GM12878 (cell line): Measurements from ENCODE around the gene PCED1B.
"Not testable (repeated sequence)": the region's sequence is repeated elsewhere in the genome, so short reads cannot be mapped to it uniquely, and the experiment has no call there.

Source experiments
- CHD2 ChIP-seq: IDR thresholded peaks from 2 replicates; pipeline ENCODE4 v1.6.1; 2011; ENCODE audit warnings: low read depth, low read length, improper control_type of control experiment, borderline replicate concordance
- CREB1 ChIP-seq: IDR thresholded peaks from 2 replicates; pipeline ENCODE4 v1.6.1; 2012; ENCODE audit warnings: low read depth, mild to moderate bottlenecking, inconsistent platforms
- CTCF ChIP-seq, 3 experiments: IDR thresholded peaks in 2 of 3; conservative IDR thresholded peaks in 1 of 3; 2 replicates each; pipeline ENCODE4 v1.5.1; 2011; ENCODE audit warnings: low read depth in 3 of 3, low read length in 3 of 3, mild to moderate bottlenecking in 3 of 3, control low read depth in 2 of 3, moderate library complexity in 2 of 3, inconsistent platforms in 1 of 3, mixed read lengths in 1 of 3; ENCODE audit not compliant: control insufficient read depth in 2 of 3, insufficient read depth in 1 of 3; ENCODE audit errors: extremely low read depth in 1 of 3
- NFIC ChIP-seq: IDR thresholded peaks from 2 replicates; pipeline ENCODE4 v1.6.1; 2012; ENCODE audit warnings: low read depth, mild to moderate bottlenecking, inconsistent platforms, low read length, moderate library complexity
- RAD21 ChIP-seq: IDR thresholded peaks from 2 replicates; pipeline ENCODE4 v1.6.1; 2011; ENCODE audit warnings: mild to moderate bottlenecking, low read depth, low read length, moderate library complexity; ENCODE audit not compliant: insufficient read depth
- ZBTB40 ChIP-seq: fragments of 450-650 bp; IDR thresholded peaks from 2 replicates; pipeline ENCODE4 v1.6.1; 2016; ENCODE audit warnings: mild to moderate bottlenecking, moderate library complexity, borderline replicate concordance

GRCh38 chr12:47170281-47170680, 90.9 kb downstream of the PCED1B start:
- not testable (repeated sequence) for TF ChIP-seq RAD21; CREB1; NFIC; CTCF (IDR thresholded peaks at IDR 0.05 in 2 of 3, conservative IDR thresholded peaks at IDR 0.05 in 1 of 3; ENCODE audit: control insufficient read depth in 2 of 3, extremely low read depth in 1 of 3, insufficient read depth in 1 of 3, low read depth in 3 of 3, low read length in 3 of 3); CHD2; ZBTB40
